HG03520 (cell line): Measurements from ENCODE around the gene RASGRP2.

Source experiments
- ATAC-seq: cut with Tn5 transposase; IDR thresholded peaks from one replicate; pipeline ENCODE4 v1.9.1; 2021; ENCODE audit warnings: mild to moderate bottlenecking, moderate library complexity; ENCODE audit not compliant: unreplicated experiment

Gene RASGRP2

GRCh38 chr11:64757549-64758329 lies 13.8 kb upstream of the RASGRP2 start:
- ATAC-seq: no peak

DNA sequence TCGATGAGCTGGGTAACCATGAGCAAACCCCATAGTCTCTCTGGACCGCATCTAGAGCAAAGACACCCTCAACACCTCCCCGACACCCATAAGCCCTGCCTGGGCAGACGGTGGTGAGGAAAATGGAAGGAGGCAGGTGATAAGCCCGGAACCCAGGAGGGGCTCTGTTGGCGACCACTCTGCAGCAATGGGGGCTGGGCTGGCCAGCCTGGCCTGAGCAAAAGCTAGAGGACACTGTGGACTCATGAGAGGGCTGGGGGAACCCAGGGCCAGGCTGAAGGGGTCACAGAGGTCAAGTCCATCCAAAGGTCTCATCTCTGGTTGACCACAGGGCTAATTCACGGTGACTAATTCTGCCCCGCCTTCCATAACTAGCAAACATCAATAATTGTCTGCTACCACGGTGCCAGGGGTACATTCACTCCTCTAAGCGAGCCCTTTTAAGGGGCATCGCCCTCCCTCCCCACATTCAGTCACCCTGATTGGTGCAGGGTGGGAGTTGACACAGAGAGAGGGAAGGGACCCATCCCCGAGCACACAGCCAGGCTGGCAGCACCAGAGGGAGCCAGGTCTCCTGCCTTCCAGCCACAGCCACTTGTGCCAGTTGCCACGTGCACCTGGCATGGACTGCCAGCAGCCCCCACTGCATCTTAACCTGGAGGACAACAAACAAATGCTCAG lies 11.9 kb upstream of the RASGRP2 start:
- ATAC-seq: no peak

DNA sequence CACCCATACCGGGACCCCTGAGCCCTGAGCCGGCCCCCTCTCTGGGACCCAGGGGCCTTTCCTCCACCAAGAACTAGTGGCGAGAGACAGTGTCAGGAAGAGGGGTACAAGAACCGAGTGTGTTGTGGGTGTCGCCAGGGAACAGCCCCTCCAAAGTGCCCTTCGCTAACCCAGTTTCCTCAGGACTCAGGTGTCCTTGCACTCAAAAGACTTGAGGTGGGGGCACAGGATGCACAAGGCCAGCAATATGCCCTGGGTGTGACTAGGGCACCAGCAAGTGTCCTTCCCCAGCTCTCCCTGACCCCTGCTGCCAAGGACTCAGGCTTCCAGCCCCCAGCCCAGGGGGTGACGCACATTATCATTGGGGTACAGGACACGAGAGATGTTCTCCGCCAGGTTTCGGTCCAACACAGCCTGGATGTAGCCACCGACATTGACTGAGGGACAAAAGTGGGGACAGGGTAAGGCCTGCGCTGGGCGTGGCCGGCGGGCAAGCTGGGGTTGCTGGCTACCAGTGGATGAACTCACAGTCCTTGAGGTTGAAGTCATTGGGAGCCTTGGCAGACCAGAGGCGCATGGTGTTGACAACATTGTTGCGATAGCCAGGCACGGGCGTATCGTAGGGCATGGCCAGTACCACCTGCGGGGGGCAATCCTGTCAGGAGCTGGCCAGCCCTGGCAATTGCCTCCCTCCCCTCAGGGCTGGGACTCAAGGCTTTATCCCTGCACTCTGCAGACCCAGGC lies 11.1 kb upstream of the RASGRP2 start:
- no peak for ATAC-seq

- no peak for ATAC-seq
Measured at GRCh38 chr11:64754124-64754918, 10.4 kb upstream of the RASGRP2 start.

GRCh38 chr11:64753380-64754123 lies 9.6 kb upstream of the RASGRP2 start:
- no peak for ATAC-seq

GRCh38 chr11:64753019-64753379 lies 9.1 kb upstream of the RASGRP2 start:
- no peak for ATAC-seq

GRCh38 chr11:64752175-64752970 lies 8.4 kb upstream of the RASGRP2 start:
- no peak for ATAC-seq

DNA sequence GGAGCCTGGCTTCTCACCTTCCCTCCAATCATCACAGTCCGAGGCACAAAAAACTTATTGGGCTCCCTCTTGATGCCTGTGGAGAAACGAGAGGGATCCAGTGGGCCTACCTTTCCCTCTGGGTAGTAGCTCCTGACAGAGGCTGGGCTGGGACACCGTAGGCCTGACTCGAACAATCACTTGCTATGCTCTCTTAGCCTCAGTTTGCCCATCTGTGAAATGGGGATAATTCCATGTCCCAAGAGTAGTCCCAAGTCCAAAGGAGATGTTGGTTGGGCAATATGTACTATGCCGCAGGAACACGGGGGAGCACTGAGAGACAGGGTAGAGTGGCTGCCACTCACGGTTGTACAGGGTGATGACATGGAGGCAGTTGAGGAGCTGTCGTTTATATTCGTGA lies 7.6 kb upstream of the RASGRP2 start:
- ATAC-seq: no peak

DNA sequence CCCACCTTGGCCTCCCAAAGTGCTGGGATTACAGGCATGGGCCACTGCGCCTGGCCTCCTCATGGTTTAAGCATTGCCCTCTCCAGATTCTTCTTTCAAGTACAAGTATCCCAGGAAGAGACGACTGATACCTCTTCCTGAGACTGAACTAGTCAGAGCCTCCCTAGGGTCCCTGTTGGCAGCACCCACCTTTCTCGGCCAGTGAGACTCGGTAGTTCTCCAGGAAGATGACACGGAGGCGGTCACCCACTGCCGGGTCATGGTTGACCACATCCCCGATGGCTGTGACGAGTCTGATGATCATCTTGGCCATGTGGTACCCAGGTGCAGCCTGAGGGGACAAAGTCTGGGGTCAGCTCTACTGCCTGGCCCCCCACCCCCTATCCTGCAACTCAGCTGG lies 7.2 kb upstream of the RASGRP2 start:
- ATAC-seq: no peak

GRCh38 chr11:64750361-64751054 lies 6.6 kb upstream of the RASGRP2 start:
- no peak for ATAC-seq

DNA sequence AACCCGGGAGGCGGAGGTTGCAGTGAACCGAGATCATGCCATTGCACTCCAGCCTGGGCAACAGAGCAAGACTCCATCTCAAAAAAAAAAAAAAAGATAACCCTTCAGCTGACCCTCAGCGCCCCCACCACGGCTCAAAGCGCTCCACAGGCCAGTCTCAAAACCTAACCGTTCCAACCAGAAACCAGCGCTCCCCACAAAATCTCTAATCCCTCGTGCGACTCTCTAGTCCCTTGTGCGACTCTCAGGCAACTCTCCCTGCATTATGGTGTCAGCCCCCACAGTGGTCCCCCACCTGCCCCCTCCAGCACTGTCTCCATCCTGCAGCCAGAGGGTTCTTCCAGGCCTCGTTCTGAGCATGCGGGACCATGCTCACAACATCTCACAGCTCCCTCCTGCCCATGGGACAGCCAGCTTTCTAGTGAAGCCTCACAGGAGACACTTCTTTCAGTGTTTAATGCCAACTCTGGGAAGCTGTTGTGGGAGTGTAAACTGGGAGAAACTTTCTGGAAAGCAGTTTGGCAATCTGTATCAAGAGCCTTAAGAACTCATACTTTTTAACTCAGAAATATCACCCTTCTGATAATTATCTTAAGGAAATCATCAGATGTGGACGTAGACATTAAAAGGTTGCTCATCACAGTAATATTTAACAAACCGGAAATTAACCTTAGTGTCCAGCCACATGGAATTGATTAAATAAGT lies 4.2 kb upstream of the RASGRP2 start:
- ATAC-seq: no peak

DNA sequence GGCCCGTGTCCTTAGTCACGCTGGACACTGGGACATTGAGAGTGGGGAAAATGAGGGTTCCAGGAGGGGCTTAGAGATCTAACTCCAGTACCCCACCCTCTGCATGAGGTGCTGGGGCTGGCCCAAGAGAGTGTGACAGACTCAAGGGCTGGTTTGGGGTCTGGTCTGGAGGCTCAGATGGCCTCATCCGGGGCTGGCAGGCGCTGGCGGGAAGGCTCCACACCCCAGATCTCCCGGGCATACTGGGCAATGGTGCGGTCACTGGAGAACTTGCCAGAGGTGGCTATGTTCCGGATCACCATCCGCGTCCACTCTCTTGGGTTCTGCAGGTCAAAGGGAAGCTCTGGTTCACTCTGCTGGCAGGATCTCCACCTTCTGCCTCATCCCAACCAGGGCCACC lies 2.5 kb upstream of the RASGRP2 start:
- ATAC-seq: no peak

DNA sequence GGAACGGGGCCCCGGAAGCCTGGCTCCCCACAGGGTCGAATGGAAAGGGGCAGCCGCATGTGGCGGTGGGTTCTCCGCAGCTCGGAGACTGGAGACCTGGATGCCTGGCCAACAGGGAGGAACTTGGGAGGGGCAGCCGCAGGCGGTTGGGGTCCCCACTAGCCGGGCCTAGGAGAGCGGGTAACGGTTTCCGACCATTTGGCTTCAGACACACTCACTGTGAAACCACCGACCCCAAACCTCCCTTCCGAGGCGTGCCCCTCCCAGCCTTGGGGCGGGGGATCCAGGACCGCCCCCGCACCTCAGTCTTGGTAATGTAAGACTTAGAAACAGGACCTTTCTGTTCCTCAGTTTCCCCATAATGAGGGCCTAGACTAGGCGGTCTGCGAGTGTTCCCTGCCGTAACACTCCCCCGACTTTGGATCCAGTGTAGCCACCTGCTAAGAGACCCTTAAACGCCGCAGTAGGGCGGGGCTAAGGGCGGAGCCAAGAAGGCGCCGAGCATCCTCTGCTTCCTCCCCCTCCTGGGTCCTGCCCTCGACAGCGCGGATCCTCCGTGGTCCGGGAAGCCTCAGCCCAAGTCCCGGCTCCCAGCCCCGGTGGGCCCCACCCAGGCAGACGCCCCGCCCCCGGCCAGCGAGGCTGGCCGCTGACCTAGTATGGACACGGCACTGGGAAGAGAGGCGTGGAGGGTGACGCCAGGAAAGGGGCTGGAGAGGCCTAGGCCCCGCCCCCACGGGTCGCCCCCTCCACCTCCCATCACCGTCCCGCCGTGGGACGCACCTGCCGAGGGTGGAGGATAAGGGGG lies 1.8 kb upstream of the RASGRP2 start:
- ATAC-seq: no peak

- no peak for ATAC-seq
Measured at GRCh38 chr11:64745189-64745520, 1.2 kb upstream of the RASGRP2 start.

- no peak for ATAC-seq
Measured at GRCh38 chr11:64744544-64745188, 724 bp upstream of the RASGRP2 start.

DNA sequence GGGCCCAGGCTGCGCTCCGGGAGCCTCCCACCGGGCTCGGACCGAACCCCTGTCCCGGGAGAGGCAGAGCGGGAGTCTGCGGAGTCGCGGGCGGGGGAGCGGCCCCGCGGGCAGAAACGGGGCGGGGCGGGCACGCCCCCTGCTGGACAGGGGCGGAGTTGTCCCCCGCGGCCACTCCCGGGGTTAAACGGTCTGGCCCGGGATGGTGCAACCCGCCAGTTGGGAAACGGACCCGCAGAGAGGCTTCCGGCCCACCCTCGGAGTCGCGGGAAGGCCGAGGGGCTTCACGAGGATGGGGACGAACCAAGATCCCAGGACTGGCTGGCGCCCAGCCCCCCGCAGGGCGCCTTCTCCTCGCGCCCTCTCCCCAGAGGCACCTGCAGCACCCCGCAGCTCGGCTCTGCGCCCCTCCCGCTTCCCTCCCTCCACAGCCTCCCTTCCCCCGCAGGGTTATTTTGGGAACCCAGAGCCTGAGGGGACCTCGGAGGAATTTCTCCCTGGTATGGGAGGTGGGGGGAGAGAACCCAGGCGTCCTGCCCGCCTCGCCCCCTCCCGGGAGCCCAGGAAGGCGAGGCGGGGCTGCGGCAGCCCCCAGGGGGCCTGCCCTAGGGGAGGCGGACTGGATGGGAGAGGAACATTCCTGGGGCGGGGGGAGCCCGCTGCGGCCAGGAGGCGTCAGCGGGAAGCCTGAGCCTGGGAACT lies 902 bp downstream of the RASGRP2 start:
- no peak for ATAC-seq
